ENCODE results near the gene ALOX5AP. TPM values are rescaled to one million over a fixed set of nuclear protein-coding genes. Genes with fewer than 3 reads are reported as not detected.

ALOX5AP gene
- total and polyA plus RNA-seq, 10 of the 15 experiments (the other 5 are each of a cell fraction or from before 2014, with no cell fraction given), result 45.9 to 426 (median 109) TPM

- ATAC-seq (no peak), DNase-seq (ENCODE audit: low read depth, low spot score) (no peak), FAIRE-seq (no peak)
- SMC1A ChIA-PET (ENCODE audit: uncharacterized antibody, unreplicated experiment), result no interaction called here
- Histone ChIP-seq H3K4me2 (ENCODE audit: control insufficient read depth, insufficient read depth) (no peak overlapping the region), H3K27ac (ENCODE audit: control insufficient read depth, insufficient read depth) (no peak overlapping the region), H3K36me3 (ENCODE audit: control insufficient read depth in 2 of 2, insufficient read depth in 2 of 2, low read length in 1 of 2) (no peaks in the 10 kb centered on the region), H3K4me1 (ENCODE audit: control insufficient read depth, insufficient read depth, low read length) (peaks cover 9% of the 10 kb centered on the region), H3K9me3 (replicated peaks; ENCODE audit: control insufficient read depth, insufficient read depth, low read length) (no peaks in the 10 kb centered on the region), H4K20me1 (ENCODE audit: control insufficient read depth, insufficient read depth) (no peaks in the 10 kb centered on the region), H2AFZ (ENCODE audit: control insufficient read depth, low read depth, low read length) (no peak overlapping the region), H3K27me3 (replicated peaks in 1 of 2; ENCODE audit: control insufficient read depth in 2 of 2, insufficient read depth in 2 of 2, low read length in 1 of 2) (peaks cover 0 to 2% of the 10 kb centered on the region in 2 experiments; a peak in 2 of 4 replicates), H3K9ac (ENCODE audit: control insufficient read depth, insufficient read depth, low read length) (no peak overlapping the region), H3K79me2 (ENCODE audit: control insufficient read depth, insufficient read depth, low read length) (no peaks in the 10 kb centered on the region), H3K4me3 (no peak overlapping the region)
- TF ChIP-seq E4F1 (IDR thresholded peaks at IDR 0.05; ENCODE audit: borderline replicate concordance, partially characterized antibody) (no peak), HDGF (IDR thresholded peaks at IDR 0.05) (no peak), ZBED1 (IDR thresholded peaks at IDR 0.05; ENCODE audit: borderline replicate concordance) (no peak), BRCA1 (IDR thresholded peaks at IDR 0.05; ENCODE audit: low read depth, low read length) (no peak), SUZ12 (IDR thresholded peaks at IDR 0.05; ENCODE audit: unreplicated experiment) (no peak), CBX5 (IDR thresholded peaks at IDR 0.05; ENCODE audit: low read depth) (no peak), EED (IDR thresholded peaks at IDR 0.05; ENCODE audit: low read depth) (no peak), GATAD2B (conservative IDR thresholded peaks at IDR 0.05; ENCODE audit: low read depth) (no peak), YY1 (IDR thresholded peaks at IDR 0.05; ENCODE audit: low read depth, low read length) (no peak), SMC3 (IDR thresholded peaks at IDR 0.05; ENCODE audit: borderline replicate concordance, low read length) (no peak), POU2F2 (IDR thresholded peaks at IDR 0.05; ENCODE audit: borderline replicate concordance, low read depth, low read length) (no peak), JUNB (IDR thresholded peaks at IDR 0.05) (no peak), ELK1 (IDR thresholded peaks at IDR 0.05; ENCODE audit: low read depth, low read length) (no peak), PRDM15 (CRISPR knock-in tag; IDR thresholded peaks at IDR 0.05) (no peak), ATF7 (IDR thresholded peaks at IDR 0.05; ENCODE audit: low read depth) (no peak)
- in situ Hi-C loops (cut with MboI) (no loop called here), intact Hi-C loops (cut with micrococcal nuclease; ENCODE audit: unreplicated experiment) (no loop called here)
- POLR2A ChIA-PET, result no interaction called here
- CTCF ChIA-PET, result no interaction called here
- RAD21 ChIA-PET (ENCODE audit: unreplicated experiment), result interaction anchor here (0.6 kb wide), 1 partner anchor 38 kb away, joined by 4 read pairs; the partner anchor contains the start of gene ALOX5AP
- WGBS (ENCODE audit: insufficient coverage, insufficient replicate concordance, low lambda C conversion rate, missing lambda C conversion rate), result 67% methylated on average over 7 of the region's 7 CpGs
- BruUV-seq (replicated peaks), result no TSS peak
Measured at GRCh38 chr13:30697996-30698401, 37.3 kb upstream of the ALOX5AP start.

All from GM12878 (cell line).